ENCODE results near the gene ZNF384. TPM values are rescaled to one million over a fixed set of nuclear protein-coding genes. Genes with fewer than 3 reads are reported as not detected.

The ZNF384 gene
- total RNA-seq, 1 experiment from 2014 or later: 15.9 TPM

DNA sequence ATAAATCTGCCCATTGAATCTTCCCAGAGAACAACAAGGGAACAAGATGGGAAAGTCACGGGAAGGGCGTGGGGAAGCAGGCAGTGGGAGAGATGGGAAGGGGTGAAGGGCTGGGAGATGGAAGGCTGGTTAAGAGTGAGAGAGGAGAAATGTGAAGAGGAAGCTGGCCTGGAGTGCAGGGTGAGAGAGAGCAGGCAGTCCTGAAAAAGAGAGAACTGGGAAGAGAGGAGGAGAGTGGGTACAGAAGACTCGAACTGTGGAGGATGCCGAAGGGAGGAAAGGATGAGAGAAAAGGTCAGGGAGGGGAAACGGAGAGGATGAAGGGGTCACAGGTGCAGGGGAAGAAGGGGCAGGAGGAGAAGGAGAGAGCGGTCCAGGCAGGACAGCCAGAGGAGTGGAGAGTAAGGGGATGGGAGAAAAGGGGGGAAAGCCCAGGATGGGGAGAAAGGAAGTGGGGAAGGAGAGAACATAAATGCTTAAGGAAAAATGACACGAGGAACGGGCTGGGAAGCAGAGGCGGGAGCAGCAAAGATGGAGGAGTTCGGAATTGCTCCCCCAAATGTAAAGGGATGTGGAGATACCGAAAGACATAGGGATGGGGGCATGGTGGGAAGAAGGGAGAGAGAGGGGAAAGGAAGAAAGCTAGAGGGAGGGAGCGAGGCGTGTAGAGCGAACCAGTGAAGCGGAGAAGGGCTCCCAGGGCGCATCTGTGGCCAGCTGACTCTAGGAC is 10.2 kb upstream of the ZNF384 start:
- no peak for DNase-seq (ENCODE audit: low read depth)

DNA sequence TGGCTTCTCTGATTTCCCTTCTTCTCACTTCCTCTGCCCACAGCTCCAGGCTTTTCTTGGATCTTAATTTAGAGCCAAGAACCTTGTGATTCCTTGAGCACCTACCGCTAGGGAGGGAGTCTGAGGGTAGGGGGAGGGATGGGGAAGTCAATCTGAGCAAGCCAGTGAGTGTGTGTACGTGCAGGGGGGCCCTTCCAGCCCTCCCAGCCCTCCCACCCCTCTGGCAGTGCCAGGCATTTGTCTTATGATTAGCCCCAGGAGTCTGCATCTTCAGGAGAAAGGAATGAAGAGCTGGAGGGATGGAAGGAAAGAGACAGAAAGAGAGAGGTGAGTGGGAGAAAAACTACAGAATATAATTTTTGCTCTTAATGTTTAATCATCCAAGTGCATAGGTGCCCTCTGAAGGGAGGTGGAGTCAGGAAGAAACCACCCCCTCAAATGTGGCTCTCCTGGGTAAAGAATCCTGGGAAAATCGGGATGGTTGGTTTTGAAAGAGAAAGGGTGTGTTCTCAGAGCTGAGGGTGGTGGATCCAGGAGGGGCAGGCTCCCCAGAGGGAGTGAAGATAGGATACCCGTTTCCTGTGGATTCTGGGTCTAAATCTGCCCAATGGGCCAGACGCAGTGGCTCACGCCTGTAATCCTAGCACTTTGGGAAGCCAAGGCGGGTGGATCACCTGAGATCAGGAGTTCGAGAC is 9.3 kb upstream of the ZNF384 start:
- no peak for DNase-seq (ENCODE audit: low read depth)

DNA sequence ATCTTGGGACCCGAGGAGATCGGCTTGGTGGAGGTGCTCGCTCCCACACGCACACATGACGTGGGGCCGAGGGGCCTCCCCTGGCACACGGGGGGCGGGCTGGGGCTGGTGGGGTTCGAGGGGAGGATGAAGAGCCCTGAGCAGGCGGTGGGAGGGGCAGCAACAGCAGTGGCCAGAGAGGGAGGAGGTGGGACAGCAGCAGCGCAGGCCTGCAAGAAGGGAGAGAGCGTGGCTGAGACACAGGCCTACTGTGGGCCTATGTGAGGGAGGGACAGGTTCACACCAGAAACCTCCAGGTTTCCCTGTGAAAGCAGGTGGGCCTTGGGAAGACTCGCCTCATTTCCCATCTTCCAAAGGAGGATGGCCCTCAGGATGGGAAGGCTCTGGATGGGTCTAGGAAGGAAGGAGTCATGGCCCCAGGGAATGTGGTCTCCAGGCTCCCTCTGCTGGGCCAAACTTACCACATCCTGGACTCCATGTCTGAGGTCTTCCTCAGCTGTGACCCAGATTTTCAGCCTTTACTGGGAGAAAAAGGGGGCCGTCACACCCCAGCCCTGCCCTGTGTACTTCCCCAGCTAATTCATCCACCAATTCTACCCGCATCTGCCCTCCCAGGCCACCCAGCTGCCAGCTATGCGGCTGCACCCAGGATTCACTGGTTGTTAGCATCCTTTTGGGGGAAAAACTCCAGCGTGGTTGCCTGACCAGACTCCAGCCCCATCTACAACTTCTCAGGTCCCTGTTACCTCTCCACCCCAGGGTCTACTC is 8.6 kb upstream of the ZNF384 start:
- peak; percentile 80 for DNase-seq (ENCODE audit: low read depth)

DNA sequence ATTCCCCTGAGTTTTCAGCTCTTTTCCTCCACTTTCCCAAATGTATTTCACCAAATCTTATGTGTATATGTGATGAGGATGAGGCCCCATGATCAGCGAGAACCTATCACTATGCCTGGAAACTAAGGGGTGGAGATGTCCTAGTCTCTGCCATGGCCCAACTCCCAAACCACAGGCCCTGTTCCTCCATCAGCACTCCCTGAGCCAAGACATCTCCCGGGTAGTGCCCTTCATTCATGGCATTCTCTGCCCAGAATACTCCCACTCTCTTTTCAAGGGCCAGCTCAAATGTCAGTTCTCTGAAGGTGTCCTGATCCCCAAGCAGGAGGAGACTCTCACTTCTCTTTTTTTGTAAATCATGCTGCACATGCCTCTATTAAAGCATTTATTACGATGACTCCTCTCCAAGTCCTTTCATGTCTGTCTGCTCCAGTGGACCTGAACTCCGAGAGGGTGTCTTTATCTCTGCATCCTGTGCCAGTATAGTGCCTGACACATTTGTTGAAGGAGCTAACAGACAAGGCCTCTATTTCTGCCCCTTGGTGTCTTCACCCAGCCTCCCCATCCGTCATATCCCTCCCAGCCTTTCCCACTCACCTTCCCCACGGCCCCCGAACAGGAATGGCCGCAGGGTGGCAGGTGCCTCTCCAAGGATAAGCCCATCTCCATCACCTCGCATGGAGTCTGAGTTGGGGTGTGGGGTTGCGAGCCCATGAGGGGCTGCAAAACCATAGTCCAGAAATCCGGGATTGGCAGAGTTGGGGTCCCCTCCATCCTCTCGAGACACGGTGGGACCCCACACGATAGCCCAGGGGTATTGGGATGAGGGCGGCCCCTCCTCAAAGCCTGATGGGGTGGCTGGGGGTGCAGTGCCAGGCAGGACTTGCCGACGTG is 7.8 kb upstream of the ZNF384 start:
- DNase-seq (ENCODE audit: low read depth): no peak

DNA sequence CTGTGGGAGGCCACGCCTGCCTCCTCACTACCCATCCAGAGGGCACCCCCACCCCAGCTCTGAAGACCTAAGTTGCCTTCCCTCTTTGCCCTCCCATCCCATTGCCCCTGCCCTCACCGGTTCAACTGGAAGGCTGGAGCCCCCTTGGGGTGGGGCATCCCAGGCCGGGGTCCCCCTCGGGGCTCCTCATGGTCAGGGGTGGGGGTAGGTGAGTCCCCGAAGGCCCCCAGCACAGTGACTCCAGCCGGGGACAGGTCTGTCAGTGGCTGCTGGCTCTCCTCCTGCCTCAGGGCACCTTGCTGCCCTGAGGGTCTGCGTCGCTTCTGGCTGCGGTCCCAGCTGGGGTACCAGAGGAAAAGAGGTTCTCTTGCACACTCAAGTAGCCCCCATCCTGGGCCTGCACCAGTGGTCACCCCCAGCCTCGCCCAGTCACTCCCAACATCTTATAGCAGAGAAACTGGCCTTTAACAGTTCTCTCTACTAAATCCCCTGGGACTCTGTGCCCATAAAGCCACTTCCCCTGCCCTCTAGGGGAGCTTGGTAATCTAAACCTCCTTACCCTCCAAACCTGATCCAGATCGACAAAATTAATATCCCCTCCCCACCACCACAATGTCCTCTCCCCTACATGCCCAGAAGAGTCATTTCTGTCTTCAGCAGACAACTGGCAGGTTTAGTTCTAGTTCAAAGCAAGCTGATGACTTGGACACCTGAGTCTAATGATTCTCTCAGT is 6.3 kb upstream of the ZNF384 start:
- DNase-seq (ENCODE audit: low read depth): no peak

DNA sequence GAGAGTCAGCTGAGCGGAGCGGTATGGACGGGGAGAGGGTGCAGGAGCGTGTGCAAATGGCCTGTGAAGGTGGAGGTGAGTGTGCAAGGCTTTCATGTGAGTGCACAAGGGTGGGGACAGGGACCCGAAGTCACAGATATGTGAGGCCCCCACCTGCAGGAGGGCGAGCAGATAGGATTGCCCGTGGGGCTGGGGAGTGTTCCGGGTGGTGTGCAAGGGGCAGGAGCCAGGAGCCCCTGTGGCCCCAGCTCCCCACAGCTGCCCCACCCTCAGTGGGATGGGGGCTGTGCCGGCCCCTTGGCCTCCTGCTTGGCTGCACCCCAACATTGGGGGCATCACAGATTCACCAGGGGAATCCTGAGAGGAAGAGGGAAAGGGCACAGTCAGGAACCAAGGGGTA is 5.5 kb upstream of the ZNF384 start:
- no peak for DNase-seq (ENCODE audit: low read depth)

DNA sequence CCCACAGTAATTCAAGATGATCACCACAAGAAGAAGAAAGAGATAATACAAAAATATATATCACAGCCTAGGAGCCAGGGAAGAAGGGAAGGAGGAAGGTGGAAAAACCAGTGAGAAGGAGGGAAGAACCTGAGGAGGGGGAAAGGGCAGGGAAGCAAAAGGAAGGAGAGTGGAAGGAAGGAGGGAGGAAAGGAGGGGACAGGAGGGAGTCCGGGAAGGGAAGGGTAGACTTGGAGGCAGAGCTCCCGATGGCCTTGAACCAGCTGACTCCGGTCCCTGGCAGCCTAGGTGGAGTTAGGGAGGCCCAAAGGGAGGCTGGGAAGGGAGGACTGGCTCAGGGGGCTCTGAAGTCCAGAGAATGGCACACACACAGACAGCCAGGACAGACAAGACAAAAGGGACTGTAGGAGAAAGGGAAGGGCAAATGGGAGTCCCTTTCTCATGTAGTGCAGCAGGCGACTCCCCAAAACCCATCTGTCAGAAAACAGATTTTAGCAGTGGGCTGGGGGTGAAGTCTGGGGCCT is 4.7 kb upstream of the ZNF384 start:
- DNase-seq (ENCODE audit: low read depth): no peak

DNA sequence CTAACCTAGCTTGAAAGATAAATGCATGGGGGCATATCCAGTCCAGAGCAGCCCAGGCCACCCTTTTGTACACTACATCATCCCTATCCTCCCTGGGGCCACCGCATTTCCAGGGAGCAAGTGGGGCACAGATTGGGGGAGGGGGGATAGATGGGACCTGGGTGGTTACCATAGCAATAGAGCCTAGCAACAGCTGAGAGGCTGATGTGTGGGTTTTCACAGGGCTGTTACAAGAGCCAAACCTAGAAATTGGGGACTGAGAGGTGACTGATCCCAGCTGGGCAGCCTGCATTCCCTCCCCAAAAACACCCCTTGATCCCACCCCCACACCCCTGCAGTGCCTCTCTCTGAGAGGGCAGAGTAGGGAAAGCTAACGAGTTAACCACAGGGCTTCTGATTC is 3.7 kb upstream of the ZNF384 start:
- no peak for DNase-seq (ENCODE audit: low read depth)

DNA sequence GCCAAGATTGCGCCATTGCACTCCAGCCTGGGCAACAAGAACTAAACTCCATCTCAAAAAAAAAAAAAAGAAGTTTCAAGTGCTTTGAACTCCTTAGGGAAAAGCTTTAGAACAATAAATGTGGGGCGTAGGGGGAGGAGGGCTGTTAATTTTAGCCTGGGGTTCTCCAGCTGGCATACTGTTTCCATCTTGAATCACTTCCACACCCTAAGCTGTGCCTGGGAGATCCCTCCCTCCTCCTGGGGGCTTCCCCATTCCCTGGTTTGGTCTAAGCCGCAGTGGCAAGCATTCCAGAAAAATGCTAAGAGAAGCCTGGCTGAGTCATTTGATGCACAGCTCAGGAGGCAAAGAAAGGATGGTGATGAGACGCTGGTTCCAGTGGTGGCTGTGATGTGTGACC is 2.3 kb upstream of the ZNF384 start:
- DNase-seq (ENCODE audit: low read depth): peak; percentile 87

DNA sequence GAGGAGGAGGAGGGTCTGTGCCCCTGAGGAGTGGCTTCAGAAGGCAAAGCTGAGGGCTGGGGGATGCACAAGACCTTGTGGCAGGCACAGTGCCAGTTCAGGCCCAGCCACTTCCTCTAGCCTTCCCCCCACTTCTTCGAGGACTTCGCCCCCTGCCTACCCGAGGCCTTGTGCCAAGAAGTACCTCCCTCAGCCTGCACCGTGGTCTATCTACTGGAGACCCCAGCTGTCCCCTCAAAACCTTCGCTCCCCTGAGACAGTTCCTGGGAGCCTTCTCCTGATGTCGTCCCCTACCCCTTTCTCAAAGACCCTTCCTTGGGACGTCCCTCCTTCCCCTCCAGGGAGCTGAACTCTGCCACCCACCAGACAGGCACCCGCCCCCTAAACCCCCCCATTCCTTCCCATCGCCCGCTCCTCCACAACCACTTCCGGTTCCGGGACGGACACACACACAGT is 604 bp downstream of the ZNF384 start:
- peak; percentile 73 for DNase-seq (ENCODE audit: low read depth)

DNA sequence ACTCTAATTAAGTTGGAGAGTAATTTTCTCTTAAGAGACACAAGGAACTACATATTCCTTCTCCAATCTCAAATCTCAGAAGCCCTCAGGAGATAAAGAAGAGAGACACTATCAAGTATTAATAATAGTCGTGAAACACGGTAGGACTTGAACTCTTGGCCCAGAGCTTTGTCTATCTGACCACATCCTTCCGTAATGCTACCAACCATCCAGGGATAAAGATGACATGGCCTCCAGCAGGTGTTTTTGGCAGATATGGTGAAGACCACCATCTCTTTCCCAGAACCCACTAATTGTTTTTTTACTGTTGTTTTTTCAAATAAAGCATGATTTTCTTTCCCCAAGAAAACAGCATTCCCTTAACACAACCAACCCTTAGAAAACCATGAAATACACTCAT is 3.4 kb downstream of the ZNF384 start:
- no peak for DNase-seq (ENCODE audit: low read depth)

DNA sequence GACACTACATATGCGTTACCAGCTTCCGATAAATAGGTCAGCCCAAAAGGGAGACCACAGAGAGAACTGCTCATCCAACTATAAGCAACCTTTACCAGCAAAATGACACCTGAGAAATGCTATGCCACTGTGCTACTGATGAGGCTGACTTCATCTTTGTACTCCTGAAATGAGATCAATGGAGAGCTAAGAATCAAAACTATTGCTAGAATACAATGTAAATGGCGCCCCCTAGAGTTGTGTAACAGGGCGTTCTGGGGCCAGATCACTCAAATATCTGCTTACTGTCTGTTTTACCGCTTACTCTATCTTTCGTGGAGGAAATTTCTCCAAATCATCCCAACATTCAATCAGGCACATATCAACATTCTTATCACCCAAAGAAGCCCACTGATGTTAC is 4.6 kb downstream of the ZNF384 start:
- DNase-seq (ENCODE audit: low read depth): no peak

DNA sequence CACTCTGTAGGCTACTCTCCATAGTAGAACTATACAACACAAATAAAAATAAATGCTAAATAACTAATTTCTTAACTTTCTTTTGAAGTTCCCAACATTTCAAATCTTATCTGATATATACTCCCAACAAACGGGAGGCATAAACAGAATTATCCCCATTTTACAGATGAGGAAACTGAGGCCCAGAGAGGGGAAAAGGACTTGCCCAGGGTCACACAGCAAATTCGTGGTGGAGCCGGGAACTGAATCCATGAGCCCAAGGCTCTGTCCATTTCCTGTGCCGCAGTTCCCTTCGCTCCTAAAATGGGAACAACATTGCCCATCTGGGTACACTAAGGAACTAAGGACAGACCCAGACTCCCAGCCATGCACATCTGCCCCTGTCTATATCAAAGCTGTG is 12.2 kb downstream of the ZNF384 start:
- no peak for DNase-seq (ENCODE audit: low read depth)

DNA sequence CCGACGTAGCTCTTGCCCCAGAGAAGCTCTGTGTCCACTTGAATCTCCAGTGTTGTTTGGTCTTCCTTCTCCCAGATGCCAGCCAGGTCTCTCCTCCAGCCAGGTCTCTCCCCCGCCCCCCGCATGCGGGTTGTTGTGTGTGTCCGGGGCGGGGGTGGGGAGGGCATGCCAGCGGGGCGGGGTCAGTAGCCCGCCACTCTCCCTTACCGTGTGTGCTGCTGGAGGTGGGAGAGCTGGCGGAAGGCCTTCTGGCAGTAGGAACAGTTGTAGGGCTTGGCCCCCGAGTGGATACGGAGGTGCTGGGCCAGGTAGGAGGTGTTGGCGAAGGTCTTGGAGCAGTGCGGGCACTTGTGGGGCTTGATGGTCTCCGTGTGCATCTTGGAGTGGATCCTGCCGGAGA is 17.0 kb downstream of the ZNF384 start:
- no peak for DNase-seq (ENCODE audit: low read depth)

DNA sequence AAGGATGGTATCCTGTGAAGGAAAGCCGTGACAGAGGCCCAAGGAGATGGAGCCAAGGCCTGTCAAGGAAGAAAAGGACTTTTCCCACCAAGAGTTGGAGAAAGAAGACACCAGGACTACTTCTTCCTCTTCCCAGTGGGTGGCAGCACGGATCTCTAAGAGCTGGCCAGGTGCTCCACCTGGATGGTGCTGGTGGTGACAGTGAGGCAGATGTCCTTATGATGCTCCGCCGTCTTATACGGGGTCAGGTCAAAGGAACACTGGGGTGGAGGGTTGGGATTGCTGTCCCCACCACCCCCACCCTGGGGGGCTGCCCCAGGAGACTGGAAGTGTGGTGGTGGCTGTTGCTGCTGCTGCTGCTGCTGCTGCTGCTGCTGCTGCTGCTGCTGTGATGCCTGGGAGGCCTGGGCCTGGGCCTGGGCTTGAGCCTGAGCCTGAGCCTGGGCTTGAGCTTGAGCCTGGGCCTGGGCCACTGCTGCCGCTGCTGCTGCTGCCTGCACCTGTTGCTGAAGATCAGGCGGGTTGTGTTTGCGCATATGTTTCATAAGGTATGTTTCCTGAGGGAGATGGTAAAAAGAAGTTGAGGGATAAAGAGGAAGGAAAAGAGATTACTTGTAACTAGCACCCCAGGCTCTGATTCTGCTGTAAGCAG is 21.5 kb downstream of the ZNF384 start:
- no peak for DNase-seq (ENCODE audit: low read depth)

DNA sequence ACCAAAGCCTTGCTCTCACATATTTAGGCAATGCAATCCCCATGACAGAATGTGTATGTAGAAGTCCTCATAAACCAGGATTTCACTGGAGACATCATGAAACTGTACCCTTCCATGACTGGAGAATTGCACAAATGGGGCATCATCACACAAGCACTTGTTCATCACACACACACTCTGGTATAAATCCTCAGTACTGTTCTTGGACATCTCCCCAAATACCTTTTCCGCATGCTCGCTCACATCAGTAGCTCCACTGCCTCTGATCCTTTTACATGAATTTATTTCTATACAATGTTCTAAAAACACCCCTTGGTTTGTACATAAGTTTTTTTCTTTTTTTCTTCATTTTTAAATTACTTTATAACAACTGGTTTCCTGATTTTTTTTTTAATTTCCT is 23.0 kb downstream of the ZNF384 start:
- DNase-seq (ENCODE audit: low read depth): no peak

DNA sequence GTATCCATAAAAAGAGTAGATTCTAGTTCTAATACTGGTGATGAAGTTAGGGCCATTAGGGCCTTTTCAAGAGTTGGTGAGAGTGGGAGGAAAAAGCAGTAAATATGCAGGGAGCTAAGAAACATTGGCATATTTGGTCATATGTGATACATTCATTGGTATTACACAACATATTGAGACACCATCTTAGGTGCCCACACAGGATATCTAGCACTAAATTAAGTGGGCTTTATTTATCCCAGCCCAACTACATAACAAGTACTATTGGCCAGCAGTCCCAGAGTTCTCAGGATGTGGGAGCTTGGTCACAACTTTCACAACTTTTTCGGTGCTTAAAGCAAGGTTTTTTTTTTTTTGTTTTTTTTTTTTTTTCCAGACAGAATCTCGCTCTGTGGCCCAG is 24.3 kb downstream of the ZNF384 start:
- no peak for DNase-seq (ENCODE audit: low read depth)

DNA sequence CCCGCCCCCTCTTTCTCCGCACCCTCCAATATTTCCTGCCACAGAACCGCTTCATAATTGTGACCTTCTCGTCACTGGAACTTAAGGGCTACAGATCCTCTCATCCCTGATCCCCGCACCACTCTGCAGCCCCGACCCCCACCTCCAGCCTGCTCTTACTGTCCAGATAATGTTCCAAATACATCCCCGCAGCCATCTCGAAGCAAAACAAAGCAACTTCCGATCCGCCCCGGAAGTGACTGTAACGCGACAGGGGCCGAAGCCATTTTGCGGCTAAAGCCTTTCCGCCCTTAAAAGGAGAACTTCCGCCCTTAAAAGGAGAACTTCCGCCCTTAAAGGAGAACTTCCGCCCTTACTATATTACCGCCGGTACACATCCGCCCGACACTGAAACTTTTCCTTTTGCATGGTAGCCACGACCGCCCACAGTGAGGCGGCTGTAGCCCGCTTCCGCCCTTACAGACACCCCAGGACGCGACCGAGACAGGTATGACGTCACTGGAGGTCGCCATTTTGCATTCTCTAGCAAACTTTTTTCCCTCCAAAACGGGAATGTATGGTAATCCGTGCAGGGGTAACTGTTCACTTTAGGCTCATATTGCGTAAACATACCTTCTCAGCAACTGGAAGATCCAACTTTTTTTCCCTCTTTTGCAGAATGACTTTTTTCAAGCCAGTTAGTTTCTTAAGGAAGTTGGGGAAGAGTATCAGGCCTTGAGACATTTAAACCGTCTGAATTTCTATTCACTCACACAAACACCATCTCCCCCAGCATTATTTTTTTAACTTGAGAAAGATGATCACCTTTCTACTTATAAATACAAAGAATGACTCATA is 26.1 kb downstream of the ZNF384 start, which contains the start of gene ING4:
ING4 (minus strand) TSS at position 214 of the 837 bp plus-strand sequence; CDS start at position 196, 18 bp downstream.
- peak; percentile 99 for DNase-seq (ENCODE audit: low read depth)

DNA sequence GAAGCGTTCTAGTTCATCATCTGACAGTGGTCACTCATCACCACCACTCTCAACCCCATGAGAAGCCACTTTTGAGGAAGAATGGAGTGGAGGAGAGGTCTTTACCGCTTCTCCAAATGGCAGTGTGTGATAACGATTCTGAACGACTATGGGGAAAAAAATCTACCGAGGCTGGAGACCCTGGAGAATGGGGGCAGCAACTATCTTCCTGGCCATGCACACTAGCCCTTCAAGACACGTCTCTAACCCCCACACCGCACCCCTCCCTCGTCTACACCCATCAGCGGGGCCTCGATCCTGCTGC is 26.6 kb downstream of the ZNF384 start:
- DNase-seq (ENCODE audit: low read depth): no peak
